Activated CD4-positive, CD25-positive, alpha-beta regulatory T cell treated with anti-CD3 and anti-CD28 coated beads, Interleukin-2, amount 50 U/mL, for 16 hours (primary cell): ENCODE measurements around the gene PTPRT.
A peak's percentile ranks its signal among the peaks of the same experiment; 100 is the strongest.
"Not testable (repeated sequence)": the region's sequence is repeated elsewhere in the genome, so short reads cannot be mapped to it uniquely, and the experiment has no call there.

Experiments used
- DNase-seq: peaks from one replicate; pipeline ENCODE4 v3.0.0-alpha.2; 2020; ENCODE audit warnings: low read depth, low spot score

PTPRT gene

GRCh38 chr20:43187476-43188233 lies 2.1 kb downstream of the PTPRT start:
- DNase-seq, result peak; percentile 13

DNA sequence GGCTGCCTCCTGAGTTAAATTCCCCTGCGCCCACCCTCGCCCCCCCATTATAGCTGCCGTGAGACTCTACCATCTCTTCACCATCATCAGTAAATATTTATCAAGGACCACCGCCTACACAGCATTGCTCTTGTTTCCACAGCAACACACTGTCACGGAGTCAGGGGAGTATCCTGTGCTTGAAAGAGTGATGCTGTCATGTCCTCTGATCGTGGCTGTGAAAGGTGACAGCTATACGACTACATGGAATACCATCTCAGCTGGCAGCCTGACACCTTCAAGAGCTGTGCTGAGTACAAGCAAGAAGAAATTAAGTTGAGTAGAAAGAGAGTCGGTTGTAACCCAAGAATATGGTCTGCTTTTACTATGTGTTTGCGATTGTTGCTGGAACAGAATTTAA lies 3.4 kb downstream of the PTPRT start:
- no peak for DNase-seq

GRCh38 chr20:43185901-43186300 lies 3.8 kb downstream of the PTPRT start:
- no peak for DNase-seq

DNA sequence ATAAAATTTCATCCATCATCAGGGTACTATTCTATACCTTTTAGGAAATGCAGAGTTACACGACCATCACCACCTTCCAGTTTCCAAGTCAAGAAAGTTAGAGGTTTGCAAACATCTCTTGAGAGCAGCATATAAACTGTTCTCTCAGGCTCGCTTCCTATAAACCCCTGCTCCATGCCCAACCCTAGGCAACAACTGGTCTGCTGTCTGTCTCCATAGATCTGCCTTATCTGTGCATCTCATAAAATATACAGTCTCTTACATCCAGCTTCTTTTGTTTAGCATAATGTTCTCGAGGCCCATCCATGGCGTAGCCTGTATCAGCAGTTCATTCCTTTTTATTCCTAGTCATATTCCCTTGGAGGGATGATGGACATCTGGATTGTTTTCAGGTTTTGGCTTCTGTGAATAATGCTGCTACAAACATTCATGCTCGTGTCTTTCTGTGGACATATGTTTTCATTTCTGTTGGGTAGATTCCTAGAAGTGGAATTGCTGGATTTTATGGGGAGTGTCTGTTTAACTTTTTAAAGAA lies 6.1 kb downstream of the PTPRT start:
- DNase-seq, result no peak

DNA sequence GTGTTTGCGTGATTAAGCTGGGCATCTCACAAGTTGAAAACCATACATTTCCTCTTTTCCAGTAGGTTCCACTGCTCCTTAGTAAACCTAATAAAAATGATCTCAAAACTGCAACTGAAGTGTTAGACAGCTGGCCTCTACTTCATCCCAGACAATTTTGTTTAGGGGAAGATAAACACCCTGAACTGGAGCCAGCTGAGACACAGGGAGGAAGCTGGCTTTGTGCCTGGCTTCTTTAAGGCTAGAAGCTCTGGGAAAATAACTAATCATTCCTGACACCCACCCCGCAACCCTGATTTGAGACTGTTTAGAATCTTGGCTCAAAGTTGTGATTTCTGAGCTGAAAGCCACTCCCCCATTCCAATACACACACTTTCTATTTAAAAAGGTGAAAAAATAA lies 11.6 kb downstream of the PTPRT start:
- no peak for DNase-seq

DNA sequence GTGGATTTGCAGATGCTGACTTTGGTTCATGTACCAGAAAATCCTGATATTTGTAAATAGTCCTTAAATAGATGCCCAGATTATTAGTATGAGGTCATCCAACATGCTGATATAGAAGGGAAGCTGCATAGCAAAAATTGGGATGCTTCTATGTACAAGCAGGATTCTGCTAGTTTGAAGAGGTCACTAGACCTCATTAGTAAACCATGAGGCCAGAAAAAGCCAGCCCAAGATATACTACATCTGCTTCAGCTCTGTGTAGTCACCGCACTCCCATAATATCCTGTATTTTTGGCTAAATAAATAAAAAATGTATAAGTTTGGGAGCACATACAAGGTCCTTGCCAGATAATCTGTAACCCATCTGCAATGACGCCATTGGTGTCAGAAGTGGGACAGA lies 13.0 kb downstream of the PTPRT start:
- no peak for DNase-seq

DNA sequence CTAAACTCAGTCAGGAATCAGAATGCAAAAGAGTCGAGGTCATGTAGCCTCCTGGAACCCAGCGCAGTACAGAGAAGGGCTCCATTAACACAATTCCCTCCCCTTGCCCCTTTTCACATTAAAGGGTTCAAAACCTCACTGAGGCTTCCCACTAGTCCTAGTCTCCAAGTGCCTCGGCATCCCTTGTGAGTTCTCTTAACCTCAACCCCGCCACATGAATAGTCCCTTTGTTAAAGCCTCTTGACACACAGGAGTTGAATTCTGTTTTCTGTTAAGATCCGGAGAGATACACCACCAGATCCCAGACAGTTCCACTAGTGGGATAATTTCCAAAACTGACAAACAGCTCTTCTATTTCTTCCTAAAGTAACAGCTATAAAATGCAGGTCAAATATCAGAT lies 17.8 kb downstream of the PTPRT start:
- no peak for DNase-seq

DNA sequence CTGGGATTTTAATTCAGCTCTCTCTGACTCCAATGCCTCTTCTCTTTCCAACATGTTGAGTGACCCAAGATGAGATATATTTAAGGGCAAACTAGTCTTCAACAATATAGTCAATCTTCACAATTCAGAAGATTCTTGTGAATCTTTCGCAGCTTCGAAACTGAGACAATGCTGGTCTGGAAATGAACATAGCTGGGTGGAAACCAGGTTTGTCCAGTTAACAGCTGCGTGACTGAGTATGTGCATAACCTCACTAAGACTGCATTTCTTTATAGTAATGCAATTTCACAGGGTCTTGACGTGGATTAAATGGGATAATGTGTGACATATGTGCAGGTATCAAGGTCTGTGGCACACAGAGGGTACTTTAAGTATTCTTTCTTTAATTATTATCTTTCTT lies 18.9 kb downstream of the PTPRT start:
- DNase-seq, result no peak

GRCh38 chr20:43167615-43168014 lies 22.1 kb downstream of the PTPRT start:
- no peak for DNase-seq

- DNase-seq, result no peak
Observed at GRCh38 chr20:43167021-43167420, 22.7 kb downstream of the PTPRT start.

DNA sequence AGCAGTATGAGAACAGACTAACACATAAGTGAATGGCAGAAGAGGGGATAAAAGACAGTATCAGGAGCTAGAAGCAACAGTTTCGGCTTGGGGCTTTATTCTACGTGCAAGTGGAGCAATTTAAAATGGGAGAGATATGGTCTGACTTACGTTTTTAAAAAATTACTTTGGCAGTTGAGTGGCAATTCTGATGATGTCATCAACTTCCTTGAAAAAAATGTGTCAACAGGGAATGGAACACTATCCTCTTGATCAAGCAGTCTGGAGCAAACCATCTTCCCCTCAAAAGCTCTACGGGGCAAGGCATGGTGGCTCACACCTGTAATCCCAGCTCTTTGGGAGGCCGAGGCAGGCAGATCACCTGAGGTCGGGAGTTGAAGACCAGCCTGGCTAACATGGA lies 24.1 kb downstream of the PTPRT start:
- DNase-seq, result no peak

DNA sequence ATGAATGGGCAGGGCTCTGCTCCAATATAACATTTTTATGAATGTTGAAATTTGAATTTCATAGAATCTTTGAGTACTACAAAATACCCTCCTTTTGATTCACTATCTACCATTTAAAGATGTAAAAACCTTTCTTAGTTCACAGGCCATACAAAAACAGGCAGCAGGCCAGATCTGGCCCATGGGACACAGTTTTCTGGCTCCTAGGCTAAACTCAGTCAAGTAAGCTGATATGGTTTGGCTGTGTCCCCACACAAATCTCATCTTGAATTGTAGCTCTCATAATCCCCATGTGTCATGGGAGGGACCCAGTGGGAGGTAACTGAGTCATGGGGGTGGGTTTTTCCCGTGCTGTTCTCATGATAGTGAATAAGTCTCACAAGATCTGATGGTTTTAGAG lies 25.0 kb downstream of the PTPRT start:
- DNase-seq, result not testable (repeated sequence)

DNA sequence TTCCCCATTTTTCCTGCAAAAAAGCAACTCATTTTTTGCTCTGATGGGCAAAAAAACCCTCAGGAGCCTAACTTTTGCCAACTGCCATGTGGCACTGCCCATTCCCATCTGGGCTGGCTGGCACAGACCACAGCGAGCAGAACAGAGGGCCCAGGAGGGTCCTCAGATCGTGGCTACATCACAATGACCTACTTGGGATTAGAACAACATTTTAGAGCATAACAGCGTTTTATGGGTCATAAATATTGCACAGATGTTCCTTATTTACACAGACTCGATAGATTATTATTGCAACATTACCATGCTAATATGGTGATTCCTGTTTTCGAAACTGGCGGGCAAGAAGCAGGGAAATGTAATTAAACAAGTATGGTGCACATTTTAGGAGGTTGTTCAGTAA lies 28.0 kb downstream of the PTPRT start:
- no peak for DNase-seq

DNA sequence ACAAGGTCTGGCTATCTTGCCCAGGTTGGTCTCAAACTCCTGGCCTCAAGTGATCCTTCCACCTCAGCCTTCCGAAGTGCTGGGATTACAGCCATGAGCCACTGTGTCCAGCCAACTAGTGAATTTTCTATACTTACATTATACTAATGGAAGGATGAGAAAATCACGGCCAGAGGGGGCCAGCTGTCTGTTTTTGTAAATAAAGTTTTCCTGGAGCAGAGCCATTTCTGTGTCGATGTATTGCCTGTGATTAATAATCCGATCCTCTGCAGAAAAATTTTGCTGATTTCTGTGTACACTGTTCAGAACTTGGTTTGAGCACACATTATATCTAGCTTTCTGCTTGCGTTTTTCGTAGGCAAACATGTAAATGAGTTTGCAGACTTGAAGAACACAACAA lies 28.8 kb downstream of the PTPRT start:
- no peak for DNase-seq

GRCh38 chr20:43159994-43160393 lies 29.7 kb downstream of the PTPRT start:
- no peak for DNase-seq

DNA sequence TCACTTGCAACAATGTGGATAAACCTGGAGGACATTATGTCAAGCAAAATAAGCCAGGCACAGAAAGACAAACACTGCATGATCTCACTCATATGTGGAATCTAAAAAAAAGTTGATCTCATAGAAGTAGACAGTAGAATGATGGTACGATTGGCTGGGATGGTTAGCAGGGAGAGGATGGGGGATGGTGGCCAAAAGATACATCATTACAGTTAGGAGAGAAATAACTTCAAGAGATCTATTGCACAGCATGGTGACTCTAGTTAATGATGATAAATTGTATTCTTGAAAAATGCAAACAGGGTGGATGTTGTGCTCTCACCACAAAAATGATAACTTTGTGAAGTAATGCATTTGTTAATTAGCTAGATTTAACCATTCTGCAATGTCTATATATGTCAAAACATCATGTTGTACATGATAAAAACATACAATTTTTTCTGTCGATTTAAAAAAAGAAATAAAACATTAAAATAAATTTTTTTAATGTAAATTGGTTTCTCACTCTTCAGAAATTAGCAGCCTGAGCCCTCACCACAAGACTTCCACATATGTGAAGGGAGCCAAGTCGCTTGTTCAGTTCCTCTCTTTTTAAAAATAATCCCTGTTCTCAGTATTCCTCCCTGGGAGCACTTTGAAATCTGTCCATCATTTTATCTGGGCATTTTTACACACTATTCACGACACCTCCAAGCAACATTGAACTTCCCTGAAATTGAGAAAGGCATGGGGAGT lies 34.2 kb downstream of the PTPRT start:
- no peak for DNase-seq

- no peak for DNase-seq
Observed at GRCh38 chr20:43151901-43152300, 37.8 kb downstream of the PTPRT start.

GRCh38 chr20:43151256-43151655 lies 38.5 kb downstream of the PTPRT start:
- no peak for DNase-seq

DNA sequence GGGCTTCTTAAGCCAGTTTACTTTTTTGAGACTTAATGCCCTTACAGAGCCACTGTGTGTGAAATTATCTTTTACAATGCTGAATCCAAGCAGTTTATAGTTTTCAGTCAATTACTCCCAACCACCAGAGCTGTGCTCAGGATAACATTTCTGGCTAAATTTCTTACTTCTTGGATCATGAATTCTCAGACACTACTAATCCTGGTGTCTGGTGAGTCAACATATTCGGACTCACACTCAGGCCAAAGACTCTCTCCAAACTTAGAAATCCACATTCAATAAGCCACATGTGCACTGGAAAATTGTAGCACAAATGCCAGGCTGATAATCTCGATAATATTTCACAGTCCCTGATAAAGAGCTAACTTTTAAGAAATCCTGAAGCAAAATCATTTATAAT lies 49.0 kb downstream of the PTPRT start:
- no peak for DNase-seq

- no peak for DNase-seq
Observed at GRCh38 chr20:43138061-43138770, 51.5 kb downstream of the PTPRT start.

- no peak for DNase-seq
Observed at GRCh38 chr20:43137160-43137559, 52.5 kb downstream of the PTPRT start.

GRCh38 chr20:43124241-43124640 lies 65.5 kb downstream of the PTPRT start:
- DNase-seq, result no peak
